Neuronal stem cell (in vitro differentiated cells): ENCODE results near the gene DEAF1.

ENCODE experiments used
- DNase-seq: peaks from one replicate; pipeline ENCODE4 v3.0.0-alpha.2; 2013; ENCODE audit warnings: low spot score
- H2AFZ ChIP-seq: one replicate; pipeline ENCODE4 v1.6.1; 2013; ENCODE audit warnings: mild to moderate bottlenecking, low read length, inconsistent platforms
- H2AK5ac ChIP-seq: 2 replicates; pipeline ENCODE4 v1.6.1; 2013; ENCODE audit warnings: low read depth, mild to moderate bottlenecking, inconsistent platforms, low read length, moderate library complexity, mixed read lengths
- H2BK120ac ChIP-seq: 2 replicates; pipeline ENCODE4 v1.6.1; 2013; ENCODE audit warnings: low read depth, mild to moderate bottlenecking, inconsistent platforms, low read length, moderate library complexity, mixed read lengths
- H2BK12ac ChIP-seq: one replicate; pipeline ENCODE4 v1.6.1; 2013; ENCODE audit warnings: low read length, inconsistent platforms
- H2BK15ac ChIP-seq: 2 replicates; pipeline ENCODE4 v1.6.1; 2013; ENCODE audit warnings: mild to moderate bottlenecking, low read length, inconsistent platforms, mixed read lengths
- H2BK5ac ChIP-seq: one replicate; pipeline ENCODE4 v1.6.1; 2013; ENCODE audit warnings: inconsistent platforms, mild to moderate bottlenecking, low read length, moderate library complexity
- H3K14ac ChIP-seq: one replicate; pipeline ENCODE4 v1.6.1; 2013; ENCODE audit warnings: low read length, inconsistent platforms
- H3K18ac ChIP-seq: 2 replicates; pipeline ENCODE4 v1.6.1; 2013; ENCODE audit warnings: low read length, inconsistent platforms
- H3K23ac ChIP-seq: 2 replicates; pipeline ENCODE4 v1.6.1; 2013; ENCODE audit warnings: low read depth, mild to moderate bottlenecking, mixed read lengths, low read length, inconsistent platforms; ENCODE audit not compliant: poor library complexity
- H3K27ac ChIP-seq: replicated peaks from 3 replicates; pipeline ENCODE4 v1.5.1; 2013; ENCODE audit warnings: low read length, inconsistent platforms
- H3K27me3 ChIP-seq, 3 experiments: 2 replicates each; pipeline ENCODE4 v1.6.1; 2013; ENCODE audit warnings: low read length in 3 of 3, mild to moderate bottlenecking in 2 of 3, inconsistent platforms in 1 of 3, low read depth in 1 of 3, mixed read lengths in 1 of 3, moderate library complexity in 1 of 3; ENCODE audit not compliant: control insufficient read depth in 3 of 3, insufficient read depth in 3 of 3
- H3K36me3 ChIP-seq, 2 donors: replicated peaks in 1 of 2; 2 replicates each; pipeline ENCODE4 v1.6.1; 2013; ENCODE audit warnings: low read length in 2 of 2; ENCODE audit not compliant: control insufficient read depth in 2 of 2, insufficient read depth in 2 of 2
- H3K4ac ChIP-seq: 2 replicates; pipeline ENCODE4 v1.6.1; 2013; ENCODE audit warnings: inconsistent platforms, mild to moderate bottlenecking, low read length, moderate library complexity
- H3K4me1 ChIP-seq, 2 donors: 1 replicate in 1 of 2; 2 replicates in 1 of 2; pipeline ENCODE4 v1.6.1; 2013; ENCODE audit warnings: low read length in 2 of 2, low read depth in 1 of 2; ENCODE audit not compliant: control insufficient read depth in 2 of 2, insufficient read depth in 1 of 2
- H3K4me2 ChIP-seq: one replicate; pipeline ENCODE4 v1.6.1; 2013; ENCODE audit warnings: mild to moderate bottlenecking, low read length, inconsistent platforms; ENCODE audit not compliant: insufficient read depth, poor library complexity, severe bottlenecking
- H3K4me3 ChIP-seq, 2 donors: 2 replicates each; pipeline ENCODE4 v1.5.1; 2013; ENCODE audit warnings: low read length in 2 of 2, mild to moderate bottlenecking in 2 of 2, inconsistent platforms in 1 of 2, moderate library complexity in 1 of 2
- H3K79me1 ChIP-seq: one replicate; pipeline ENCODE4 v1.6.1; 2013; ENCODE audit warnings: low read depth, mild to moderate bottlenecking, inconsistent platforms, low read length, moderate library complexity
- H3K9ac ChIP-seq: one replicate; pipeline ENCODE4 v1.6.1; 2013; ENCODE audit warnings: mild to moderate bottlenecking, low read depth, low read length, inconsistent platforms; ENCODE audit not compliant: poor library complexity
- H3K9me3 ChIP-seq, 2 donors: replicated peaks in 1 of 2; 2 replicates each; pipeline versions ENCODE3 to v1.6.1; 2013; ENCODE audit warnings: low read length in 2 of 2, mild to moderate bottlenecking in 2 of 2, inconsistent platforms in 1 of 2, low read depth in 1 of 2, mixed read lengths in 1 of 2, moderate library complexity in 1 of 2; ENCODE audit not compliant: control insufficient read depth in 2 of 2, insufficient read depth in 1 of 2
- H4K8ac ChIP-seq: one replicate; pipeline ENCODE4 v1.6.1; 2013; ENCODE audit warnings: low read depth, mild to moderate bottlenecking, inconsistent platforms, low read length, moderate library complexity
- H4K91ac ChIP-seq: one replicate; pipeline ENCODE4 v1.6.1; 2013; ENCODE audit warnings: low read length, low read depth, mild to moderate bottlenecking, inconsistent platforms; ENCODE audit not compliant: poor library complexity
- WGBS, 2 donors: extraction: QIAGEN DNeasy Blood & Tissue Kit; methylation state at CpG; one replicate each; pipeline ENCODE4 v1.1.7; 2013; ENCODE audit warnings: missing lambda C conversion rate in 2 of 2, mixed read lengths in 1 of 2; ENCODE audit not compliant: insufficient read length in 2 of 2, insufficient replicate concordance in 1 of 2; ENCODE audit errors: extremely low coverage in 2 of 2; 5-methylcytosine and 5-hydroxymethylcytosine counted together

DEAF1 gene

GRCh38 chr11:665062-665703 lies 29.8 kb downstream of the DEAF1 start:
- H2AFZ ChIP-seq: no peak overlapping the region
- peaks cover 2% of the 10 kb centered on the region for H3K79me1 ChIP-seq
- no peak overlapping the region for H3K4me2 ChIP-seq

DNA sequence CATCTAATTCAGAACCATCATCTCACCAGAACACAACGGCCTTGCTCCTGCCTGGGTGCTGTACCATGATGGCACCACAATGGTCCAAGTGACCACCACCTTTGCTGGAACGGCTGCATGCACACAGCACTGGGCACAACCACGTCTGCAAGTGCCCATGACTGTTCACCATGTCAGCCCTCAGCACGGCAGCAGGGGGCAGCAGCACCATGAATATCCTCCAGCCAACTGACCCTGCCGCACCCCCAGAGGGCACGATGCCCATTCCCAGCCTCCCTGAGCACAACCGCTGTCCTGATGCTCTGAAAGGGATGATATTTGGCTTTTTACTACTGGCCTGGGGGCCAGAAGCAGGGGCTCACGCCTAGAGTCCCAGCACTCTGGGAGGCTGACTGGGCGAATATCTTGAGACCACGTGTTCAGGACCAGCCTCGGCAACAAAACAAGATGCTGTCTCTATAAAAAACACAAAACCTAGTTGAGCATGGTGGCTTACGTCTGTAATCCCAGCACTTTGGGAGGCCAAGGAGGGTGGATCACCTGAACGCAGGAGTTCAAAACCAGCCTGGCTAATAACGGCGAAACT lies 32.2 kb downstream of the DEAF1 start:
- no CpG with 5 or more reads among the region's 15 CpGs for WGBS, 2 donors
- no peak for DNase-seq

More at GRCh38 chr11:665062-665703, 29.8 kb downstream of the DEAF1 start:
- H3K4ac ChIP-seq: no peak overlapping the region
- H3K4me1 ChIP-seq: no peaks in the 10 kb centered on the region
- H2AK5ac ChIP-seq: no peak overlapping the region
- WGBS, 2 donors: no CpG with 5 or more reads among the region's 15 CpGs
- no peak overlapping the region for H3K27ac ChIP-seq
- no peaks in the 10 kb centered on the region for H3K27me3 ChIP-seq
- H3K14ac ChIP-seq: no peak overlapping the region
- H2BK15ac ChIP-seq: no peak overlapping the region
- peaks cover 2 to 5% of the 10 kb centered on the region in 2 donors for H3K9me3 ChIP-seq
- H3K9ac ChIP-seq: no peak overlapping the region
- DNase-seq: no peak
- H3K36me3 ChIP-seq: peaks cover 15 to 67% of the 10 kb centered on the region in 2 donors
- no peak overlapping the region for H3K23ac ChIP-seq
- H2BK12ac ChIP-seq: no peak overlapping the region
- H4K91ac ChIP-seq: no peak overlapping the region
- no peak overlapping the region for H2BK5ac ChIP-seq
- H3K18ac ChIP-seq: no peak overlapping the region
- H3K4me3 ChIP-seq: no peak overlapping the region
- no peak overlapping the region for H2BK120ac ChIP-seq
- H4K8ac ChIP-seq: no peak overlapping the region

DNA sequence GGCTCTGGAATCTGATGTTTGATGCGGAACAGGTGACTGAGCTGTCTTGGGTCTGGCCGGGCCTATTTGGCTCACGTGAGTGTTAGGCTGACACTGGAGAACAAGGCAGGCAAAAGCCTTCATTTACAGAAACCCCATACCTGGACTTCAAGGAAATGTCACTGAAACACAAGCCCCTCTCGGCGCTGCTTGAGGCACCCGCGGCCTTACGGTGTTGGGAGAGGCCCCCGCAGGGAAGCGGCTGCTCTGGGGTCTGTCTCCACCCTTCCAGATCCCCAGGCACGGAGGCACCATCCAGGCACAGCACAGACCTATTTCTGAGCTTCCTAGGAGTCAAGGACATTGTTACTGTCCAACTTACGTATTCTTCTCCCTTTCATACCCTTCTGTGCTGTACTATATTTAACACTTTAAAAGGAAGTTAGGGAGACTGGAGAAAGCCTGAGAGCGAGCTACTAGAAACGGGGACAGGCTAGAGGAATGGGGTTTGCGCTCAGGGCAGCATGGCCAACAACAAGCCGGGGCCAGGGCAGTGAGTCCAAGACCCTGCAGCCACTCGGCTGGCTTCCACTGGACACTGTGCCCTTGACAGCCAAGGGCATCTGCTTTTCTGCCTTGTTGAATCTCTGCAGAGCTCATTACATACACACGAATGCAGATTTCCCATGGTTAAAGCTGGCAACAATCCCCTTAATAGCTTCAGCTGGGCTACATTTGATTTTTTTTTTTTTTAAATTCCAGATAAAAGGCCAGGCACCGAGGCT lies 34.2 kb downstream of the DEAF1 start:
- Histone ChIP-seq H3K4me1 (no peaks in the 10 kb centered on the region), H3K14ac (no peak overlapping the region), H3K9ac (no peak overlapping the region), H3K4me2 (no peak overlapping the region), H2BK12ac (no peak overlapping the region), H3K4ac (no peak overlapping the region), H3K36me3 (peaks cover 18 to 74% of the 10 kb centered on the region in 2 donors), H3K4me3 (no peak overlapping the region), H3K27me3 (no peaks in the 10 kb centered on the region), H3K79me1 (peaks cover 6% of the 10 kb centered on the region), H2BK5ac (no peak overlapping the region), H2AK5ac (no peak overlapping the region), H3K23ac (no peak overlapping the region), H3K18ac (no peak overlapping the region), H4K91ac (no peak overlapping the region), H3K27ac (no peak overlapping the region), H4K8ac (no peak overlapping the region), H2BK120ac (no peak overlapping the region), H2BK15ac (no peak overlapping the region), H3K9me3 (peaks cover 2 to 5% of the 10 kb centered on the region in 2 donors), H2AFZ (no peak overlapping the region)
- DNase-seq: no peak
- no CpG with 5 or more reads among the region's 19 CpGs for WGBS, 2 donors

More for the DNA sequence above, 32.2 kb downstream of the DEAF1 start:
- peak overlapping the region; percentile 45 for H3K23ac ChIP-seq
- no peak overlapping the region for H3K4me2 ChIP-seq
- no peak overlapping the region for H3K14ac ChIP-seq
- no peak overlapping the region for H4K8ac ChIP-seq
- H4K91ac ChIP-seq: no peak overlapping the region
- H2BK15ac ChIP-seq: no peak overlapping the region
- no peaks in the 10 kb centered on the region for H3K27me3 ChIP-seq
- H3K4me3 ChIP-seq: no peak overlapping the region
- no peak overlapping the region for H3K4ac ChIP-seq
- H2BK120ac ChIP-seq: no peak overlapping the region
- H3K9me3 ChIP-seq: peaks cover 2 to 5% of the 10 kb centered on the region in 2 donors
- no peak overlapping the region for H2AFZ ChIP-seq
- no peaks in the 10 kb centered on the region for H3K4me1 ChIP-seq
- H3K18ac ChIP-seq: no peak overlapping the region
- no peak overlapping the region for H3K27ac ChIP-seq
- peaks cover 16 to 73% of the 10 kb centered on the region in 2 donors for H3K36me3 ChIP-seq
- peak overlapping the region; percentile 82 for H2BK12ac ChIP-seq
- H3K79me1 ChIP-seq: peaks cover 4% of the 10 kb centered on the region
- H2AK5ac ChIP-seq: peak overlapping the region; percentile 40
- H2BK5ac ChIP-seq: no peak overlapping the region
- H3K9ac ChIP-seq: no peak overlapping the region

- Histone ChIP-seq H3K4me1 (no peaks in the 10 kb centered on the region), H3K27ac (no peak overlapping the region), H3K36me3 (peaks cover 14 to 69% of the 10 kb centered on the region in 2 donors), H3K79me1 (peaks cover 6% of the 10 kb centered on the region), H3K18ac (no peak overlapping the region), H2BK12ac (no peak overlapping the region), H2AK5ac (no peak overlapping the region), H3K4me2 (no peak overlapping the region), H3K9me3 (peaks cover 0 to 3% of the 10 kb centered on the region in 2 donors), H2BK15ac (no peak overlapping the region), H4K91ac (no peak overlapping the region), H2BK5ac (no peak overlapping the region), H3K4me3 (no peak overlapping the region), H3K23ac (no peak overlapping the region), H3K4ac (no peak overlapping the region), H3K27me3 (no peaks in the 10 kb centered on the region), H3K9ac (no peak overlapping the region), H4K8ac (no peak overlapping the region), H3K14ac (no peak overlapping the region), H2BK120ac (no peak overlapping the region), H2AFZ (no peak overlapping the region)
- no peak for DNase-seq
- whole genome bisulfite sequencing, 2 donors: no CpG with 5 or more reads among the region's 19 CpGs
Observed at GRCh38 chr11:660281-660680, 34.7 kb downstream of the DEAF1 start.
